IMR-90 (cell line): ENCODE data around the gene BCL2L2. TPM values are rescaled to one million over a fixed set of nuclear protein-coding genes. Genes with fewer than 3 reads are reported as not detected.
"Not testable (repeated sequence)": the region's sequence is repeated elsewhere in the genome, so short reads cannot be mapped to it uniquely, and the experiment has no call there.

ENCODE experiments used
- ATAC-seq: fragments of 200-7000 bp; cut with Tn5 transposase; 2 replicates; pipeline ENCODE4 v1.9.1; 2020; ENCODE audit warnings: low read depth, mild to moderate bottlenecking, moderate library complexity
- BruUV-seq: library from RNA; stranded (reverse); fragments of 400-500 nt; replicated peaks from 2 replicates; lab custom pipeline; 2021; lab: Mats Ljungman, UMichigan
- CTCF ChIA-PET: fragments of 300-600 bp; formaldehyde crosslinking; extraction: SDS; loops from one replicate; lab custom pipeline; 2021; ENCODE audit warnings: antibody characterized with exemption; lab: Yijun Ruan, JAX
- POLR2A ChIA-PET: fragments of 300-600 bp; sonication (Branson Sonifier 250); formaldehyde crosslinking; loops from one replicate; lab custom pipeline; 2022; ENCODE audit warnings: antibody characterized with exemption; ENCODE audit not compliant: unreplicated experiment; lab: Charles Lee
- DNase-seq: peaks from one replicate; pipeline ENCODE4 v3.0.0; 2013
- H2AFZ ChIP-seq: replicated peaks from 2 replicates; pipeline ENCODE3; 2013; ENCODE audit warnings: low read length, mild to moderate bottlenecking; ENCODE audit not compliant: poor library complexity
- H2AK5ac ChIP-seq: 2 replicates; pipeline ENCODE4 v1.6.1; 2013; ENCODE audit warnings: low read depth, low read length, inconsistent platforms
- H2AK9ac ChIP-seq: replicated peaks from 2 replicates; pipeline ENCODE3; 2013; ENCODE audit warnings: mild to moderate bottlenecking, low read depth, low read length, moderate library complexity; ENCODE audit not compliant: poor library complexity
- H2BK120ac ChIP-seq: 2 replicates; pipeline ENCODE4 v1.6.1; 2013; ENCODE audit warnings: low read depth, low read length, inconsistent platforms
- H2BK15ac ChIP-seq: 3 replicates; pipeline ENCODE4 v1.6.1; 2013; ENCODE audit warnings: low read depth, low read length, inconsistent platforms
- H2BK20ac ChIP-seq: 2 replicates; pipeline ENCODE4 v1.6.1; 2013; ENCODE audit warnings: low read depth, mild to moderate bottlenecking, inconsistent platforms, low read length, moderate library complexity
- H2BK5ac ChIP-seq: 2 replicates; pipeline ENCODE4 v1.6.1; 2013; ENCODE audit warnings: mild to moderate bottlenecking, low read depth, low read length, inconsistent platforms; ENCODE audit not compliant: poor library complexity, severe bottlenecking
- H3K14ac ChIP-seq: replicated peaks from 2 replicates; pipeline ENCODE4 v1.6.1; 2013; ENCODE audit warnings: low read depth, low read length, inconsistent platforms
- H3K18ac ChIP-seq: 2 replicates; pipeline ENCODE4 v1.6.1; 2013; ENCODE audit warnings: low read depth, low read length, control low read depth
- H3K23ac ChIP-seq: 2 replicates; pipeline ENCODE4 v1.6.1; 2013; ENCODE audit warnings: low read depth, low read length, inconsistent platforms
- H3K27ac ChIP-seq: 2 replicates; pipeline ENCODE4 v1.5.1; 2013; ENCODE audit warnings: mild to moderate bottlenecking, control low read depth, low read length; ENCODE audit not compliant: insufficient read depth
- H3K27me3 ChIP-seq: 2 replicates; pipeline ENCODE4 v1.6.1; 2013; ENCODE audit warnings: low read length; ENCODE audit not compliant: control insufficient read depth, insufficient read depth
- H3K36me3 ChIP-seq: 2 replicates; pipeline ENCODE4 v1.6.1; 2013; ENCODE audit warnings: low read length, mixed read lengths; ENCODE audit not compliant: control insufficient read depth, insufficient read depth
- H3K4ac ChIP-seq: 2 replicates; pipeline ENCODE4 v1.6.1; 2013; ENCODE audit warnings: low read depth, low read length, inconsistent platforms
- H3K4me1 ChIP-seq: 2 replicates; pipeline ENCODE4 v1.6.1; 2013; ENCODE audit warnings: low read length, mixed read lengths; ENCODE audit not compliant: control insufficient read depth, insufficient read depth
- H3K4me2 ChIP-seq: 2 replicates; pipeline ENCODE4 v1.6.1; 2013; ENCODE audit warnings: low read depth, mild to moderate bottlenecking, control low read depth, low read length, moderate library complexity
- H3K4me3 ChIP-seq: 2 replicates; pipeline ENCODE4 v1.5.1; 2013; ENCODE audit warnings: low read depth, mild to moderate bottlenecking, control low read depth, low read length, moderate library complexity; ENCODE audit not compliant: insufficient read depth
- H3K56ac ChIP-seq: 2 replicates; pipeline ENCODE4 v1.6.1; 2013; ENCODE audit warnings: low read length, inconsistent platforms; ENCODE audit not compliant: insufficient read depth; ENCODE audit errors: extremely low read depth
- H3K79me1 ChIP-seq, 2 experiments: 2 replicates each; pipeline ENCODE4 v1.6.1; 2013; ENCODE audit warnings: low read length in 2 of 2, inconsistent platforms in 1 of 2, low read depth in 1 of 2
- H3K9ac ChIP-seq: 2 replicates; pipeline ENCODE4 v1.6.1; 2013; ENCODE audit warnings: low read depth, low read length, control low read depth
- H3K9me1 ChIP-seq: 2 replicates; pipeline ENCODE4 v1.6.1; 2013; ENCODE audit warnings: low read length, inconsistent platforms; ENCODE audit not compliant: insufficient read depth
- H3K9me3 ChIP-seq: 2 replicates; pipeline ENCODE4 v1.6.1; 2013; ENCODE audit warnings: low read length; ENCODE audit not compliant: control insufficient read depth, insufficient read depth
- H4K20me1 ChIP-seq: 2 replicates; pipeline ENCODE4 v1.6.1; 2013; ENCODE audit warnings: low read length, inconsistent platforms; ENCODE audit not compliant: insufficient read depth
- H4K5ac ChIP-seq: 2 replicates; pipeline ENCODE4 v1.6.1; 2013; ENCODE audit warnings: mild to moderate bottlenecking, low read depth, low read length, control low read depth
- H4K8ac ChIP-seq, 2 experiments: 2 replicates each; pipeline ENCODE4 v1.6.1; 2013; ENCODE audit warnings: low read depth in 2 of 2, low read length in 2 of 2, control low read depth in 1 of 2, inconsistent platforms in 1 of 2
- H4K91ac ChIP-seq: 2 replicates; pipeline ENCODE4 v1.6.1; 2013; ENCODE audit warnings: low read depth, low read length, inconsistent platforms; ENCODE audit not compliant: insufficient read depth
- WGBS, 2 experiments: methylation state at CpG; one replicate each; pipeline versions ENCODE4 v1.1.5 to v1.1.7; 2013; ENCODE audit warnings: missing lambda C conversion rate in 2 of 2; ENCODE audit not compliant: insufficient read length in 1 of 2; ENCODE audit errors: extremely low coverage in 2 of 2; 5-methylcytosine and 5-hydroxymethylcytosine counted together
- dilution Hi-C: fragments of 300-500 bp; cut with HindIII; formaldehyde crosslinking; loops from one replicate; pipeline ENCODE4 v1.14.3; 2018; ENCODE audit warnings: low sequenced_read_pairs; ENCODE audit not compliant: unreplicated experiment
- in situ Hi-C: fragments of 300-500 bp; cut with MboI; formaldehyde crosslinking; loops from 3 replicates; pipeline ENCODE4 v1.14.3; 2019; ENCODE audit warnings: low sequenced_read_pairs, inconsistent platforms, mixed read lengths
- intact Hi-C: fragments of 100-400 bp; cut with micrococcal nuclease; formaldehyde crosslinking; loops from 2 replicates; pipeline ENCODE4 v1.10.0; 2022
- polyA plus RNA-seq, 3 experiments: library from polyadenylated mRNA; depleted of rRNA; stranded (reverse); fragments of >200 nt; gene quantifications; 2 replicates each; pipeline ENCODE4 v1.2.3, GENCODE V29; 2012; ENCODE audit warnings: low replicate concordance in 1 of 3
- total RNA-seq: library from RNA; depleted of rRNA; stranded (reverse); fragments of >200 nt; gene quantifications from 2 replicates; pipeline ENCODE4 v1.2.3, GENCODE V29; 2012

Gene BCL2L2
- total and polyA plus RNA-seq, 2 of the 4 experiments (the other 2 are of a cell fraction) = 14.5 to 40.9 TPM

DNA sequence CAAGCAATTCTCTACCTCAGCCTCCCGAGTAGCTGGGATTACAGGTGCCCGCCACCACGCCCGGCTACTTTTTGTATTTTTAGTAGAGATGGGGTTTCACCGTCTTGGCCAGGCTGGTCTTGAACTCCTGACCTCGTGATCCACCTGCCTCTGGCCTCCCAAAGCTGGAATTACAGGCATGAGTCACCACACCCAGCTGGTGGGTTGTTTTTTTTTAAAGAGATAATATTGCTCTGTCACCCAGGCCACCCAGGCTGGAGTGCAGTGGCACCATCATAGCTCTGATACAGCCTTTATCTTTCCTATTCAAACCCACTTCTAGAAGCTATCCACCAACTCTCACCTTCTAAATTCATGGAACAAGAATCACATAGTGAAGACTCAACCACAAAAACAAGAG is 28.7 kb upstream of the BCL2L2 start:
- H2BK15ac ChIP-seq, H3K4me3 ChIP-seq, in situ Hi-C loops, dilution Hi-C loops, H4K91ac ChIP-seq, intact Hi-C loops, H3K9ac ChIP-seq, H3K56ac ChIP-seq, H3K9me3 ChIP-seq, H2AFZ ChIP-seq, H3K4me1 ChIP-seq, H4K8ac ChIP-seq, H2AK9ac ChIP-seq, H2BK5ac ChIP-seq, H3K4me2 ChIP-seq, H3K14ac ChIP-seq, CTCF ChIA-PET, H3K4ac ChIP-seq, H3K27ac ChIP-seq, ATAC-seq, H3K9me1 ChIP-seq, H3K23ac ChIP-seq, H2BK20ac ChIP-seq, BruUV-seq, DNase-seq, H3K27me3 ChIP-seq, H2BK120ac ChIP-seq, H4K20me1 ChIP-seq, H3K18ac ChIP-seq, H4K5ac ChIP-seq, H2AK5ac ChIP-seq: not testable (repeated sequence)
- WGBS, 2 experiments = no CpG with 5 or more reads among the region's 6 CpGs
- Histone ChIP-seq H3K79me1 (peaks cover 10 to 12% of the 10 kb centered on the region in 2 experiments), H3K36me3 (peaks cover 13% of the 10 kb centered on the region)
- POLR2A ChIA-PET = interaction anchor here (0.6 kb wide), 1 partner anchor 29 kb away, joined by 5 read pairs; the partner anchor contains the start of gene BCL2L2
